Fibroblast of skin of scalp (primary cell): ENCODE measurements around the gene BEST4.
"Not testable (repeated sequence)": the region's sequence is repeated elsewhere in the genome, so short reads cannot be mapped to it uniquely, and the experiment has no call there.

Experiments used
- DNase-seq: peaks from one replicate; pipeline ENCODE4 v3.0.0-alpha.2; 2013

BEST4 gene

DNA sequence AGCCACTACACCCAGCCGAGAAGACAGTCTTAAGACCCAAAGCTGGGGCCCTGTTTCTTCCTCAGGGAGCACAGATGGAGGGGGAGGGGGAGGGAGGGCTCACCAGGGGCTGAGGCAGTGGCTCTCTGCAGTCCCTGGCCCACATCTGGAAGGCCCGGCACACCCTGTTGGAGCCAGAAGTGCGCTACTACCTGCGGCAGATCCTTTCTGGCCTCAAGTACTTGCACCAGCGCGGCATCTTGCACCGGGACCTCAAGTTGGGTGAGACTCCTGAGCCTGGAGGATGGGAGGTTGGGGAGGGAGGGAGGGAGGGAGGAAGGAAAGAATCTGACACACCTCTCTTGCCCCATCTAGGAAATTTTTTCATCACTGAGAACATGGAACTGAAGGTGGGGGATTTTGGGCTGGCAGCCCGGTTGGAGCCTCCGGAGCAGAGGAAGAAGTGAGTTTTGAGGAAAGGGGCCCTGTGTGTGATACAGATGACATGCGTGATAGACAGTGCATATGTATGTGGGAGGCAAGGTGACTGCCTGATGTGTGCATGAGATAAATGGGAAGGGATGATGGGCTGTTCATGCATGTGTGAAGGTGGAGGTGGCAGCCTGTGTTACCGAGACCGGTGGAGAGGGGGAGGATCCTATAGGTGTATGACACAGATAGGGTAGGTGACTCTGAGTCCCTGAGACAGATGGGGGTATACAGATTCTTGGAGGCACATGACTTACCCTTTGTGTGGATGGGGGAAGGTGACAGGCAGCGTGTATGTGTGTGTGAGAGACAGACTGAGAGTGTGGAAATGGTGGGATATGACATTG lies 13.7 kb upstream of the BEST4 start:
- no peak for DNase-seq

DNA sequence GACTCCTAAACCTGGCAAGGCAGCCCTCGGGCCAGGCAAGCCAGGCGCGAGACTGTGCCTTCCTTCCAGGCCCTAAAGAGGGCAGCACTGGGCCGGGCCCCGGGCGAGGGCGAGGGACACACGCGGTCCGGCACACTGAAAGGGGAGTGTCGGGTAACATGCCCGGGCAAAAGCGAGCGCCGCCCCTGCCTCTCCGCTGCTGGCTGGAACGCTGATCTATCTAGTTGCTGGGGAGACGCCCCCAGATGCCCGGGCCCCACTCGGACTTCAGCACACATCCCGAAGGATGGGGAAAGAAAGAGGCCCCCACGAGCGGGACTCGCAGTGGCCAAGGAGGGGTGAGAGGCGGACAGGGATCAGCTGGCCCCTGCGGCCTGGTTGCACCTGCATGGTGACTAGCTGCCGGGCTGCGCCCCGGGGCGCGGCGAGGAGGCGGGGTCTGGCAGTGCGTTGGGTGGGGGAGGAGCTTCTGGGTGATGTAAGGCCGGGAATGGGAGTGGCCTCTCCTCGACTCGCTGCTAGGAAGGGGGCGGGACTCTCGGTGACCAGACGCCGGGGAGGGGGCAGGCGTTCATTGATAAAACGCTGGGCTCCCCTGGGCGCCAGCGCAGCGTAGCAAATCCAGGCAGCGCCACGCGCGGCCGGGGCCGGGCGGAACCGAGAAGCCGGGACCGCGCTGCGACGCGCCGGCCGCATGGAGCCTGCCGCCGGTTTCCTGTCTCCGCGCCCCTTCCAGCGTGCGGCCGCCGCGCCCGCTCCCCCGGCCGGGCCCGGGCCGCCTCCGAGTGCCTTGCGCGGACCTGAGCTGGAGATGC lies 12.0 kb upstream of the BEST4 start, which contains the start of gene PLK3:
TSS of gene PLK3 (plus strand) at position 608 of the 815 bp plus-strand sequence. CDS start at position 695, 87 bp downstream.
- peak; percentile 98 for DNase-seq

DNA sequence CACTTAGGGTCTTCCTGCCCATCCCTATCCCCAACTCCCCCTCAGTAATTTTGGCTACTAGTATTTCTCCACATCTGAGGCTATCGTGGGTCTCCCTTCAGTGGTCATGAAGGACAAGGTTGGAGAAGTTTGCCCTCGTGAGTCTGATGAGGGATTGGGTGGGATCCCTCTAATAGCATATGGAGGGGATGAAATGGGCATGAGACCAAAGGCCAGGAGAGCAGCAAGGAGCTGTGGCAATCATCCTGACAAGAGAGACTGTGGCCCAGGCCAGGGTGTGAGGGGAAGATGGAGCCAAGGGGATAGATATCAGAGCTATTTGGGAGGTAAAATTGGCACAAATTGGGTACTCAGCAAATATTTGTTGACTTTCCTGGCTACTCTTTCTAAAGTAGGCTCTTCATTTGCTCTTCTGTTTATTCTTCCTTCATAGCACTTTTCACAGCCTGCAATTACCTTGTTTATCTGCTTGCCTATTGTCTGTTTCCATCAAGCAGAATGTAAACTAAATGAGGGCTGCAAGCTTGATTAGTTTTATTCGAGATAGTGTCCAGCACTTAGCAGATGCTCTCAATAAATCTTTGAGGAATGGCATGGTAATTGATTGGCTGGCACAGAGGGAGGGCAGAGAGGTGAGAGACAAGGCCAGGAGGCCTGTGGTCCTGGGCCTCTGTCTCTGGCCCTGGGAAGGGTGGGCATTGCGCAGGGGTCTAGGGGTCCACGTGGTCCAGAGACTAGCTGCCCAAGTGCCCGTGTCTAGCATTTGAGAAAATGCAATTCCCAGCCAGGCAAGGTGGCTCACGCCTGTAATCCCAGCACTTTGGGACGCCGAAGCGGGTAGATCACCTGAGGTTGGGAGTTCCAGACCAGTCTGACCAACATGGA lies 10.8 kb upstream of the BEST4 start:
- no peak for DNase-seq

DNA sequence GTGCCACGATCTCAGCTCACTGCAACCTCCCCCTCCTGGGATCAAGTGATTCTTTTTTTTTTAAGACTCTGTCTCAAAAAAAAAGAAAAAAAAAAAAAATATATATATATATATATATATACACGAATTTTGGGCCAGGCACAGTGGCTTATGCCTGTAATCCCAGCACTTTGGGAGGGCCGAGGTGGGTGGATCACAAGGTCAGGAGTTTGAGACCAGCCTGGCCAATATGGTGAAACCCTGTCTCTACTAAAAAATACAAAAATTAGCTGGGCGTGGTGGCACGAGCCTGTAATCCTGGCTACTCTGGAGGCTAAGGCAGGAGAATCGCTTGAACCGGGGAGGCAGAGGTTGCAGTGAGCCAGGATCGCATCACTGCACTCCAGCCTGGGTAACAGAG lies 9.9 kb upstream of the BEST4 start:
- DNase-seq: not testable (repeated sequence)

DNA sequence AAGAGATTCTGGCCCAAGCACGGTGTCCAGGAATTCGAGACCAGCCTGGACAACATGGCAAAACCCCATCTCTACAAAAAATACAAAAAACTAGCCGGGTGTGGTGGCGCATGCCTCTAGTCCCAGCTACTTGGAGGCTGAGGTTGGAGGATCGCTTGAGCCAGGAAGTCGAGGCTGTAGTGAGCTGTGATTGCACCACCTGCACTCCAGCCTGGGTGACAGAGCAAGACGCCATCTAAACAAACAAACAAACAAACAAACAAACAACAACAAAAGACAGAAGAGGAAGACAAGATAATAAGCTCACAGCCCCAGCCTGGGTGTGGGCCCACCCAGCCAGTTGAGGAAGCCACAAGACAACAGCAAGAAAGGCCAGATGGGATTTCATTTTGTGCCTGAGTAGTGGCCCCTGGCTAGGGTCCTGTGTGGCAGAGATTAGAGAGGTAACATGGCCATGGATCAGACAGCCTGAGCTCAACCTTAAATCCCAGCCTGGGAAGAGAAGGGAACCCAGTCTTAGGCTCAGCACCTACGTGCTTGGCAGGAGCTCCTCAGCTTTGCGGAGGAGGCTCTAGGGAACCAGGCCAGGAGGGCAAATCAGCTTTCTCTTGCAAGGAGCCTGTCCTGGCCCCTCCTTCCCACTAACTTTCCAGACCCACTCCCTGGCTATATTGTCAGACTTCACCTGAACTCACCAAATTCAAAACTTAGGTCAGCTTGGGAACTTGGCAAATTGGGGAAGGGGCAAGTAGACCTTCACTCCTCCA lies 4.9 kb upstream of the BEST4 start:
- no peak for DNase-seq

DNA sequence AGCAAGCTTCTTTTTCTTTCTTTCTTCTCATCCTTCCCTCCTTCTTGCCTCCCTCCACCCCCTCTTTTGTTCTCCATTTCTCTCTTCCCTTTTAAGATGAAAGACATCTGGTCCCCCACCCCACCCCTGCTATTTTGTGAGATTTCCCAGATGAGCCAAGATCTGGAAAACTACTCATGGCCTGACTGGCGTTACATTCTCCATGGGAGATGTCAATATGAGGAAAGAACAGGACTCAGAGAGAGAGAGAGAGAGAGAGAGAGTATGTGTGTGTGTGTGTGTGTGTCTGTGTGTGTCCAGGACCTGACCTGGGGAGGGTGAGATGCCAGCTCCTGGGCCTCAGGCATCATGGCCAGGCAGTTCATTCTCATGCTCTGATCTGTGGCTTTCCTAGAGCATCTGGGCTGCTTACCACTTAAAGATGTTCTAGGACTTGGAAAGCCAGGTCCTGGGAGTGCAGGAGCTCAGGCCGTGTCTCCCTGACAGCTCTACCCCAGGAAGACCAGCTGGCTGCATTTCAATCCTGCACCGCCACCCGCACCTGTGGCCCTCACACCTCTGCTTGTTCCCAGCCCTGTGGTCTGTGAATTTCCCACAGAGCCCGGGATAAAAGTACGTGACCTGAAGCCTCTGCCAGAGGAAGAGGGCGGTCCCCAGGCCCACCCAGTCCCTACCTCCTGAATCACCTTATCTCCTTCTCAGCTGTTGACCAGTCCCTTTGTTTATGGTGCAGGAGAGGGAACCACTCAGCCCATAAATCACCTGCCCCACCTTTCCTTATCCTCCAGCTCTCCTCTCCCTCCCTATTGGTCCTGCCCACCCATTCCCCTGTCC lies 3.2 kb upstream of the BEST4 start:
- DNase-seq: no peak

DNA sequence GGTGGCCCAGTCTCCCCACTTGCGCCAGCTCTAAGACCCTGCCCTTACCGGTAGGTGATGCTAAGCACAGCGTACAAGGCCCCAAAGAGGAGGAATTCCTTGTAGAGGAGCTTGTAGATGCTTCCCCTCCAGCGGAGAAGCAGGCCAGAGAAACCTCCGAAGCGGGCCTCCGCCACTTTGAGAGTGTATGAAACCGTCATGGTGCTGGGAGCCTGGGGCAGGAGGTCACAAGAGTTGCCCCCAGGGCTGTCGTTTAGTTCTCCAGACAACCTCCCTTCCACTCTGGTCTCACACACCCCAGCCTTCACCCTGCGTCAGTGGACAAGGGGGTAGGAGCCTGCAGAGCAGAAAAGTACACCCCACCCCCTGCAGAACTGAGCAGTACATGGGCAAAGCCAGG lies 464 bp downstream of the BEST4 start:
- DNase-seq: no peak

DNA sequence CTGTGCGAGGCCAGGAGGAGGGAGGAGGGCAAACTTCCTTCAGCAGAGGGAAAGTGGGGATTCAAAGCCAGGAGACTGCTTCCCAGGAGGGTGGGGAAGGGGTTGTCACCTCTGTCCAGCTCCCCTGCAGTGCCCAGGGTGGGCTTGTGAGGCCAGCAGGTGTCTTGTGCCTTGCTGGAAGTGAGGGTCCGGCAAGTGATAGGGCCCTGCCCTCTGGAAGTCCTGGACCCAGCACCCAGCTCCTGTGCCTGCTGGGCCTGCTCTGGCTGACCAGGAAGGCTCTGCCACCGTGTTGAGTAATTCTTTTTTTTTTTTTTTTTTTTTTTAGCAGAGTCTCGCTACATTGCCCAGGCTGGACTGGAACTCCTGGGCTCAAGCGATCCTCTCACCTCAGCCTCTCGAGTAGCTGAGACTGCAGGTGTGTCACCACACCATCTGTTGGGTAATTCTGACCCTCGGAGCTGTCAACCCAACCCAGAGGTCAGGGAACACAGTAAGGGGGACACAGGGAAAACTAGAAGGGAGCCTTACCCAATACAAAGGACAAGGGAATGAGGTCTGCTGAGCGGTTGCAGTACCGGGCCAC lies 1.0 kb downstream of the BEST4 start:
- no peak for DNase-seq

DNA sequence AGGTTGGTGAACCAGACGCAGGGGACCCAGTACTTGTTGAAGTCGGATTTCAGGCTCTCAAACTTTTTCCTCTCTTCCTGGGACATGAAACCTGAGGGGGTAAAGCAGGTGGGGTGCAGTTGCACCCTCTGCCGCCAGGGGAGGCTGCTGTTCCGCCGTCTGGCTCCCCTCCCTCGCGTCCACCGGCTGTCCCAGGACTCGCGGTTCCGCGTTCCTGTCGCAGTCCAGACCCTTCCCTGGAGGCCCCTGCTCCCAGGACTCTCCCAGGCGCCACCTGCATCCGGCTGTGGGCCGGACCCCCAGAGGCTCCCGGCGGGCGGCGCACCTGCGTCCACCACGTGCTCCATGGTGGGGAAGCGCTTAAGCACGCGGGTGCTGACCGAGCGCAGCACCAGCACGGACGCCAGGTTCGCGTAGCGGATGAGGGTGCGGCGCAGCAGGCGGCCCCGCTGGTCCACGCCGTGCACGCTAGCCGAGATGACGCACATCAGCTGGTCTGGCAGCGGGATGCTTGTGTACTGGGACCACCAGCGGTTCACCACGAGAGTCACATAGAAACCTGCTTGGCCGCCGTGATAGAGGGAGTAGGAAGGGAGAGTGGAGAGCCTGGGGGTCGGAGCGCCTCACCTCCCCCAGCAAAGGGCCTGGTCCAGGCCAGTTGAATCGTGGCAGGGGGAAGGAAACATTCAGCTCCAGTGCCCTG lies 1.7 kb downstream of the BEST4 start:
- peak; percentile 52 for DNase-seq

DNA sequence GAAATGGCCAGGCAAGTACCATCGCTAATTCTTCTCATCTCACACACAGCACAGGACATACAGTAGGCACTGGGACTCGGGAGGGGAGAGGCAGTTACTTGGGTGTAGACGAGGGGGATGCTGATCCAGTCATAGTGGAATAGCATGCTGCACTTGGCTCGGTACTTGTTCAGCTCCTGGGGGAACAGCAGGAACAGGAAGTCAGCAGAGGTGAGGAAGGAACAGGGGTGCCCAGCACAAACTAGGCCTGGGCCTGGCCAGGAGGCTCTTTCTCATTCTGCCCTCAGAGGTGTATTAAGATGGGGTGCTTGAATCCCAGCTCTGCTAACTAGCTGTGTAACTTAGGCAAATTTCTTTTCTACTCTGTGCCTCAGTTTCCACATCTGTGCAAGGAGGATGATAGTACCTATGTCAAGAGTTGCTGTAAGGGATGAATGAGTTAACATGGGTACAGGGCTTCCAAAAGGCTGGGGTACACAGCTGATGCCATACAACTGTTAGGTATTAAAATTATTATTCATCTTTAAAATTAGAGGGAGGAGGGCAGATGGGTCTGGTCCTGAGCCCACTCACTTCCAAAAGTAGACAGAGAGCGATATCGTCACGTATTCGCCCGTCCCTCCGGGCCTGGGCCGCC lies 2.4 kb downstream of the BEST4 start:
- no peak for DNase-seq

DNA sequence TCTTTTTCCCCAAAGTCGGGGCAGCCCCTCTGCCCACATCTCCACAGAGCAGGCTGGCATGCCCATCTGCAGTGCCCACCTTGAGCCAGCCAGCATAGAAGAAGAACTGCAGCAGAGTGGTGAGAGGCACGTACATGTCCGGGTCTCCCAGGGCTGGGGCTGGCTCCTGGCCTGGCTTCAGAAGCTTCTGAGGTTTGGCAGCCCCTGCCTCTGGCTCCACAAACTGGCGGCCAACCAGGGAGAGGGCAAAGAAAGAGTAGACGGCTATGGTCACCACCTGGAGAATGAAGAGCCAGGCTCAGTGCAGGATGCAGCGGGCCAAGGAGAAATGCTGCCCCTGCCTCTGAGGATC lies 3.0 kb downstream of the BEST4 start:
- DNase-seq: no peak

DNA sequence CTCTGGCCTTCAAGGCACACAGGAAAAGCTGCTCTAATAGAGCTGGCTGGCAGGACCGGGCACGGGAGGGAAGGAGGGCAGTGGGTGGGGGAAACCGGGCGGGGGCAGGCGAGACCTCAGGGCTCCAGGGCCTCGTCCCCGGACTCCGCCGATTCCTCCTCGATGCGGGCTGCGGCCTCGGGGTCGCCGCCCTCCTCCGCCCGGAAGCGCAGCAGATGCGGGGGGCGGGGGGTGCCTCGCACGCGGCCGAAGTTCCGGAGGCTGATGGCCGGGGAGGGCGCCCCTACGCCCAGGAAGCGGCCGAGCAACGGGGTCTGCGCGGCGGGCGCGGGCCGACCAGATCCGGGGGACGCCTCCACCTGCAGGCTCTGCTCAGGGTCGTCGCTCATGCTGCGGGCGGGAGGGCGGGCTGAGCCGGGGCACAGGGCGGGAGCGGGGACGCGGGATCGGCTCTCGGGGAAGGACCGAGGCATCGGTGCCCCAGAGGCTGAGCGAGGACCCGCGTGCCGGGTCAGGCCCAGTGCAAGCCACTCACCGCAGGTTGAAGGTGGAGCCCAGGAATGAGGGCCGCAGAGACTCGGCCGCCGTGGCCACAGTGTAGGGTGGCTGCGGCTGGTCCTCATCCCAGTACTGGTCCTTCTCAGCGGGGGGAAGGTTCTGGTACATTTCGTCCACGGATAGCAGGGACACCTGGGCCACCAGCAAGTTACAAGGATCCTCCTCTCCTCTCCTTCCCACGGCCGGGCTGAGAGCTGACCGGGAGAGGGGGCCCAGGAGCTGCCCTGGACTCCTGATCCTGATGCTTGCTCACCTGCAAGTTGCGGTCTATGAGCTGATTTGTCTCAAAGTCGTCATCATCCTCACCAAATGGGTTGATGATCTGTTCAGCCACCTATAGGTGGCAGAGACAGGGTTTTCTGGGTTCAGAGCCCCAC lies 3.6 kb downstream of the BEST4 start:
- DNase-seq: no peak

DNA sequence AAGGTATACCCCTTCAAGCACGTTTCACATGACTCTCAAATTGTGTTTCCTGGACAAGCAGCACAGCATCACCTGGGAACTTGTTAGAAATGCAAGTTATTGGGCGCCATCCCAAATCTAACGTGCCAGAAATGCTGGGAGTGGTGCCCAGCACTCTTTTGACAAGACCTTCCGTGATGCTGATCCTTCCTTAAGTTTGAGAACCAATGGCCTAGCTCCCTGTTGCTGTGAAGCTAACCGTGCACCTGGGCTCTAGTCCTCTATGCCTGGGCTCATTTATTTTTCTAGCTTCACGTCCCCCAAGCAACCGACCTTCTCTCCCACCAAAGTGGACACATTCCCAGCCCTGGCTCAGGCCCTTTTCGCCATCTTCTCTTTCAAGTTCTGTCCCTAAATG lies 4.3 kb downstream of the BEST4 start:
- no peak for DNase-seq

DNA sequence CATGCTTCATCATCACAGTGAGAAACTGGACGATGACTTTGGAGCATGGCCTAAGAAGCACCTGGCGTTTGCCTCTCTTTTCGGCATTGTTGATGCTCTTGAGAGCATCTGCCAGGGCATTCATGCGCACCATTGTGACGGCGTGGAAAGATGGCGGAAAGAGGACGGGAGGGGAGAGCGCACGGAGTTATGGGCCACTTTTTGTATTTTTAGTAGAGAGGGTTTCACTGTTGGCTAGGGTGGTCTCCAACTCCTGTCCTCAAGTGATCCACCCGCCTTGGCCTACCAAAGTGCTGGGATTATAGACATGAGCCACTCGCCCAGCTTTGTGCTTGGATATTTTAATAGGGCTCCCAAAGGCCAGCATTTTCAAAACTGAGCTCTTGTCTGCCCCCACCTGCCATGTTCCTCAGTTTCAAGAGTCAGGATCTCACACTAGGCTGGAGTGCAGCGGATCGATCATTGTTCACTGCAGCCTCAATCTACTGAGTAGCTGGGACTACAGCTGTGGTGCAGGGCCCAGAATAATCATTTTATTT lies 7.3 kb downstream of the BEST4 start:
- no peak for DNase-seq

DNA sequence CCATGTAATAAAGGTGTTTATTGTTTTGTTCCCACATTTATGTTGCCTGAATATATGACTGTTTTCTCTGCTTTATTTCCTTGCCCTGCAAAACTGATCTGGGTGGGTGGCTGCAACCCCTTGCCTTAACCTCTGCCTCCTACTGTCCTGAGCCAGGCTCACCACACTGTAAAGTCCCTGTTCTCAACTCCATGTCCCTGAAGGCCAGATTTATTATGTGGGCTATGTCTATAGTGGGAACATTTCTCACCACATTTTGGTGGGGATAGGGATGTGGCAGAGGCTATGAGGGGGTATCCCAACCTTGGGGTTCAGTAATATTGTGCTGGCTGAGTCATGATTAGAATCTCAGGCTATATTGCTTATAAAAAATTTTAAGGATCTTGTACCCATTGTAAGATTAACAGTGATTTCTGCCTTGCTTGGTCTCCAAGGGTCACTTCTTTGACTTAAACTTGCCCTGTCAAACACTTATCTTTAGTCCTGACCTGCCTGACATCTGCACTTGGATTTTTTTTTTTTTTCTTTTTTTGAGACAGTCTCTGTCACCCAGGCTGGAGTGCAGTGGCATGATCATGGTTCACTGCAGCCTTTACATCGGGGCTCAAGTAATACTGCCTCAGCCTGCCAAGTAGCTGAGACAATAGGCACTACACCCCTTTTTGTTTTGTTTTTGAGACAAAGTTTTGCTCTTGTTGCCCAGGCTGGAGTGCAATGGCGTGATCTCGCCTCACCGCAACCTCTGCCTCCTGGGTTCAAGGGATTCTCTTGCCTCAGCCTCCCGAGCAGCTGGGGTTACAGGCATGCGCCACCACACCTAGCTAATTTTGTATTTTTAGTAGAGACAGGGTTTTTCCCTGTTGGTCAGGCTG lies 9.0 kb downstream of the BEST4 start:
- no peak for DNase-seq

DNA sequence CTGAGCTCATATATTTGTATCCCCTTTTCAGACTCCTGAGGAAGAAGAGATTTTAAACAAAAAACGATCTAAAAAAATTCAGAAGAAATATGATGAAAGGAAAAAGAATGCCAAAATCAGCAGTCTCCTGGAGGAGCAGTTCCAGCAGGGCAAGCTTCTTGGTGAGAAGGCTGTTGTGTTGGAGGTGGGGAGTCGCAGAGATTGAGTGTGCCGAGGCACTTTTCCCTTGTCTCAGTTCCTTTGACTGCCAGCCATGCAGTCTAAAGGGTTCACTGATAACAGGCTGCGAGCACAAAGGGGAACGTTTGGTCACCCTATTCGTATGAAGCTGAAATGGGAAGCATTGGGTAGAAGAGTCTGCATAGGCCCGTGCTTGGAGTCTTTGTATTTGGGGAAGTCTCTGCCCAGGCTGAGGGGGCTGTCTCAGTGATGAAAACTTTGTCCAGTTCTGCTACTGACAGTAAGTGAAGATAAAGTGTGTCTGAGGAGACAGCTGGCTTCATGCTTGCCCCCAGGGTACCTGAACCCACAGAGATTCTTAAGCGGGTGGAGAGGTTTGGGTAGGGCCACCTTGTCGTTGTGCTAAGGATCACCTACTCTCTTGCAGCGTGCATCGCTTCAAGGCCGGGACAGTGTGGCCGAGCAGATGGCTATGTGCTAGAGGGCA lies 9.9 kb downstream of the BEST4 start:
- DNase-seq: no peak

DNA sequence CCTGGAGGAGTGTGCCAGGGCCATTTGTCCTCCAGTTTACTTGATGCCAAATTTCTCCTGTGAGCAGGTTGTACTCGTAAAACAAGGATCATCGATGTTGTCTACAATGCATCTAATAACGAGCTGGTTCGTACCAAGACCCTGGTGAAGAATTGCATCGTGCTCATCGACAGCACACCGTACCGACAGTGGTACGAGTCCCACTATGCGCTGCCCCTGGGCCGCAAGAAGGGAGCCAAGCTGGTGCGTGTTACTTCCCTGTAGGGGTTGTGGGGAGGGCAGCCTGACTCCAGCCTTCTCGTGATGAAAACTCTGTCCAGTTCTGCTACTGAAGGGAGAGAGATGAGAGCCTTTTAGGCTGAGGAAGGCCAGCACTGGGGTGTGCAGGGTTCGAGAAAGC lies 10.4 kb downstream of the BEST4 start:
- no peak for DNase-seq
